ENCODE results near the gene ZNF668. TPM values are rescaled to one million over a fixed set of nuclear protein-coding genes. Genes with fewer than 3 reads are reported as not detected.

ZNF668 gene
- total and polyA plus RNA-seq, 2 experiments from 2014 or later = 6.2 to 13.1 TPM

DNA sequence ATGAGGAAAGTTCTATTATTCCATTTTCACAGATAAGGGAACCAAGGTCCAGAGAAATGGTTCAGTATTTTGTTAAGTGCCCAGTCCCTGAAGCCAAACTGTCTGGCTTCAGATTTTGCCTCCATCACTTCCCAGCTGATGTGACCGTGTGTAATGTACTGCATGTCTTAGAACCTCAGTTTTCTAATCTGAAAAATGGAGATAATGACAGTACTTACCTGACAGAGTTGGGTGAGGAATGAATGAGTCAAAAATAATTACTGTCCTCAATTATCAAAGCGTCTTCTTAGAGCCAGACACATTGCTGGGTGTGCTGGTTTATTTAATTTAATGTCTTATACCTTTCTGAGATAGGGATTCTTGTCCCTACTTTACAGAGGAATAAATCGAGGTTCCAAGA is 6.7 kb downstream of the ZNF668 start:
- no peak overlapping the region for H3K27ac Mint-ChIP-seq
- no peak overlapping the region for H3K4me3 Mint-ChIP-seq
- Histone ChIP-seq H3F3A (replicated peaks; ENCODE audit: low read depth) (no peaks in the 10 kb centered on the region), H3K4me1 (ENCODE audit: insufficient read depth) (peaks cover 9% of the 10 kb centered on the region), H3K4me2 (no peak overlapping the region), H3K36me3 (ENCODE audit: insufficient read depth) (no peaks in the 10 kb centered on the region), H3K27me3 (ENCODE audit: insufficient read depth) (no peaks in the 10 kb centered on the region), H2AFZ (no peak overlapping the region), H3K9me2 (ENCODE audit: insufficient read depth) (no peaks in the 10 kb centered on the region), H3K4me3 (no peak overlapping the region), H3K27ac (ENCODE audit: low read depth) (no peak overlapping the region), H4K20me1 (replicated peaks; ENCODE audit: insufficient read depth) (peaks cover 7% of the 10 kb centered on the region), H3K79me2 (replicated peaks; ENCODE audit: insufficient read depth) (peaks cover 58% of the 10 kb centered on the region)
- DNase-seq (ENCODE audit: low spot score) = no peak
- TF ChIP-seq ZNF331 (CRISPR knock-in tag; IDR thresholded peaks at IDR 0.05; ENCODE audit: low read depth) (no peak), ZNF114 (CRISPR knock-in tag; IDR thresholded peaks at IDR 0.05) (no peak), CREB1 (CRISPR knock-in tag; IDR thresholded peaks at IDR 0.05; ENCODE audit: low read depth) (no peak), NANOG (IDR thresholded peaks at IDR 0.05; ENCODE audit: borderline replicate concordance) (no peak)
- TF ChIP-seq, protein P1, sequence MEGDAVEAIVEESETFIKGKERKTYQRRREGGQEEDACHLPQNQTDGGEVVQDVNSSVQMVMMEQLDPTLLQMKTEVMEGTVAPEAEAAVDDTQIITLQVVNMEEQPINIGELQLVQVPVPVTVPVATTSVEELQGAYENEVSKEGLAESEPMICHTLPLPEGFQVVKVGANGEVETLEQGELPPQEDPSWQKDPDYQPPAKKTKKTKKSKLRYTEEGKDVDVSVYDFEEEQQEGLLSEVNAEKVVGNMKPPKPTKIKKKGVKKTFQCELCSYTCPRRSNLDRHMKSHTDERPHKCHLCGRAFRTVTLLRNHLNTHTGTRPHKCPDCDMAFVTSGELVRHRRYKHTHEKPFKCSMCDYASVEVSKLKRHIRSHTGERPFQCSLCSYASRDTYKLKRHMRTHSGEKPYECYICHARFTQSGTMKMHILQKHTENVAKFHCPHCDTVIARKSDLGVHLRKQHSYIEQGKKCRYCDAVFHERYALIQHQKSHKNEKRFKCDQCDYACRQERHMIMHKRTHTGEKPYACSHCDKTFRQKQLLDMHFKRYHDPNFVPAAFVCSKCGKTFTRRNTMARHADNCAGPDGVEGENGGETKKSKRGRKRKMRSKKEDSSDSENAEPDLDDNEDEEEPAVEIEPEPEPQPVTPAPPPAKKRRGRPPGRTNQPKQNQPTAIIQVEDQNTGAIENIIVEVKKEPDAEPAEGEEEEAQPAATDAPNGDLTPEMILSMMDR (conservative IDR thresholded peaks at IDR 0.05; ENCODE audit: low read depth in 2 of 2) = no peak
- TF ChIP-seq, protein P2, sequence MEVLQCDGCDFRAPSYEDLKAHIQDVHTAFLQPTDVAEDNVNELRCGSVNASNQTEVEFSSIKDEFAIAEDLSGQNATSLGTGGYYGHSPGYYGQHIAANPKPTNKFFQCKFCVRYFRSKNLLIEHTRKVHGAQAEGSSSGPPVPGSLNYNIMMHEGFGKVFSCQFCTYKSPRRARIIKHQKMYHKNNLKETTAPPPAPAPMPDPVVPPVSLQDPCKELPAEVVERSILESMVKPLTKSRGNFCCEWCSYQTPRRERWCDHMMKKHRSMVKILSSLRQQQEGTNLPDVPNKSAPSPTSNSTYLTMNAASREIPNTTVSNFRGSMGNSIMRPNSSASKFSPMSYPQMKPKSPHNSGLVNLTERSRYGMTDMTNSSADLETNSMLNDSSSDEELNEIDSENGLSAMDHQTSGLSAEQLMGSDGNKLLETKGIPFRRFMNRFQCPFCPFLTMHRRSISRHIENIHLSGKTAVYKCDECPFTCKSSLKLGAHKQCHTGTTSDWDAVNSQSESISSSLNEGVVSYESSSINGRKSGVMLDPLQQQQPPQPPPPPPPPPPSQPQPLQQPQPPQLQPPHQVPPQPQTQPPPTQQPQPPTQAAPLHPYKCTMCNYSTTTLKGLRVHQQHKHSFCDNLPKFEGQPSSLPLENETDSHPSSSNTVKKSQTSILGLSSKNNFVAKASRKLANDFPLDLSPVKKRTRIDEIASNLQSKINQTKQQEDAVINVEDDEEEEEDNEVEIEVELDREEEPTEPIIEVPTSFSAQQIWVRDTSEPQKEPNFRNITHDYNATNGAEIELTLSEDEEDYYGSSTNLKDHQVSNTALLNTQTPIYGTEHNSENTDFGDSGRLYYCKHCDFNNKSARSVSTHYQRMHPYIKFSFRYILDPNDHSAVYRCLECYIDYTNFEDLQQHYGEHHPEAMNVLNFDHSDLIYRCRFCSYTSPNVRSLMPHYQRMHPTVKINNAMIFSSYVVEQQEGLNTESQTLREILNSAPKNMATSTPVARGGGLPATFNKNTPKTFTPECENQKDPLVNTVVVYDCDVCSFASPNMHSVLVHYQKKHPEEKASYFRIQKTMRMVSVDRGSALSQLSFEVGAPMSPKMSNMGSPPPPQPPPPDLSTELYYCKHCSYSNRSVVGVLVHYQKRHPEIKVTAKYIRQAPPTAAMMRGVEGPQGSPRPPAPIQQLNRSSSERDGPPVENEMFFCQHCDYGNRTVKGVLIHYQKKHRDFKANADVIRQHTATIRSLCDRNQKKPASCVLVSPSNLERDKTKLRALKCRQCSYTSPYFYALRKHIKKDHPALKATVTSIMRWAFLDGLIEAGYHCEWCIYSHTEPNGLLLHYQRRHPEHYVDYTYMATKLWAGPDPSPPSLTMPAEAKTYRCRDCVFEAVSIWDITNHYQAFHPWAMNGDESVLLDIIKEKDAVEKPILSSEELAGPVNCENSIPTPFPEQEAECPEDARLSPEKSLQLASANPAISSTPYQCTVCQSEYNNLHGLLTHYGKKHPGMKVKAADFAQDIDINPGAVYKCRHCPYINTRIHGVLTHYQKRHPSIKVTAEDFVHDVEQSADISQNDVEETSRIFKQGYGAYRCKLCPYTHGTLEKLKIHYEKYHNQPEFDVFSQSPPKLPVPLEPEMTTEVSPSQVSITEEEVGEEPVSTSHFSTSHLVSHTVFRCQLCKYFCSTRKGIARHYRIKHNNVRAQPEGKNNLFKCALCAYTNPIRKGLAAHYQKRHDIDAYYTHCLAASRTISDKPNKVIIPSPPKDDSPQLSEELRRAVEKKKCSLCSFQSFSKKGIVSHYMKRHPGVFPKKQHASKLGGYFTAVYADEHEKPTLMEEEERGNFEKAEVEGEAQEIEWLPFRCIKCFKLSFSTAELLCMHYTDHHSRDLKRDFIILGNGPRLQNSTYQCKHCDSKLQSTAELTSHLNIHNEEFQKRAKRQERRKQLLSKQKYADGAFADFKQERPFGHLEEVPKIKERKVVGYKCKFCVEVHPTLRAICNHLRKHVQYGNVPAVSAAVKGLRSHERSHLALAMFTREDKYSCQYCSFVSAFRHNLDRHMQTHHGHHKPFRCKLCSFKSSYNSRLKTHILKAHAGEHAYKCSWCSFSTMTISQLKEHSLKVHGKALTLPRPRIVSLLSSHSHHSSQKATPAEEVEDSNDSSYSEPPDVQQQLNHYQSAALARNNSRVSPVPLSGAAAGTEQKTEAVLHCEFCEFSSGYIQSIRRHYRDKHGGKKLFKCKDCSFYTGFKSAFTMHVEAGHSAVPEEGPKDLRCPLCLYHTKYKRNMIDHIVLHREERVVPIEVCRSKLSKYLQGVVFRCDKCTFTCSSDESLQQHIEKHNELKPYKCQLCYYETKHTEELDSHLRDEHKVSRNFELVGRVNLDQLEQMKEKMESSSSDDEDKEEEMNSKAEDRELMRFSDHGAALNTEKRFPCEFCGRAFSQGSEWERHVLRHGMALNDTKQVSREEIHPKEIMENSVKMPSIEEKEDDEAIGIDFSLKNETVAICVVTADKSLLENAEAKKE (CRISPR knock-in tag; IDR thresholded peaks at IDR 0.05) = no peak
- TF ChIP-seq, protein P3, sequence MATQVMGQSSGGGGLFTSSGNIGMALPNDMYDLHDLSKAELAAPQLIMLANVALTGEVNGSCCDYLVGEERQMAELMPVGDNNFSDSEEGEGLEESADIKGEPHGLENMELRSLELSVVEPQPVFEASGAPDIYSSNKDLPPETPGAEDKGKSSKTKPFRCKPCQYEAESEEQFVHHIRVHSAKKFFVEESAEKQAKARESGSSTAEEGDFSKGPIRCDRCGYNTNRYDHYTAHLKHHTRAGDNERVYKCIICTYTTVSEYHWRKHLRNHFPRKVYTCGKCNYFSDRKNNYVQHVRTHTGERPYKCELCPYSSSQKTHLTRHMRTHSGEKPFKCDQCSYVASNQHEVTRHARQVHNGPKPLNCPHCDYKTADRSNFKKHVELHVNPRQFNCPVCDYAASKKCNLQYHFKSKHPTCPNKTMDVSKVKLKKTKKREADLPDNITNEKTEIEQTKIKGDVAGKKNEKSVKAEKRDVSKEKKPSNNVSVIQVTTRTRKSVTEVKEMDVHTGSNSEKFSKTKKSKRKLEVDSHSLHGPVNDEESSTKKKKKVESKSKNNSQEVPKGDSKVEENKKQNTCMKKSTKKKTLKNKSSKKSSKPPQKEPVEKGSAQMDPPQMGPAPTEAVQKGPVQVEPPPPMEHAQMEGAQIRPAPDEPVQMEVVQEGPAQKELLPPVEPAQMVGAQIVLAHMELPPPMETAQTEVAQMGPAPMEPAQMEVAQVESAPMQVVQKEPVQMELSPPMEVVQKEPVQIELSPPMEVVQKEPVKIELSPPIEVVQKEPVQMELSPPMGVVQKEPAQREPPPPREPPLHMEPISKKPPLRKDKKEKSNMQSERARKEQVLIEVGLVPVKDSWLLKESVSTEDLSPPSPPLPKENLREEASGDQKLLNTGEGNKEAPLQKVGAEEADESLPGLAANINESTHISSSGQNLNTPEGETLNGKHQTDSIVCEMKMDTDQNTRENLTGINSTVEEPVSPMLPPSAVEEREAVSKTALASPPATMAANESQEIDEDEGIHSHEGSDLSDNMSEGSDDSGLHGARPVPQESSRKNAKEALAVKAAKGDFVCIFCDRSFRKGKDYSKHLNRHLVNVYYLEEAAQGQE (IDR thresholded peaks at IDR 0.05; ENCODE audit: unreplicated experiment) = no peak
- H3K9me3 Mint-ChIP-seq = no peaks in the 10 kb centered on the region
- no peak for ATAC-seq
- H3K36me3 Mint-ChIP-seq (ENCODE audit: low read depth) = peaks cover 19% of the 10 kb centered on the region
- H3K27me3 Mint-ChIP-seq (ENCODE audit: insufficient read depth, low read depth, poor library complexity) = no peaks in the 10 kb centered on the region
- peaks cover 8% of the 10 kb centered on the region for H3K4me1 Mint-ChIP-seq
